ENCODE results near the gene CEBPZ.
A peak's percentile ranks its signal among the peaks of the same experiment; 100 is the strongest.

The CEBPZ gene

GRCh38 chr2:37180006-37180639 is 51.3 kb downstream of the CEBPZ start:
- no peak for DNase-seq

DNA sequence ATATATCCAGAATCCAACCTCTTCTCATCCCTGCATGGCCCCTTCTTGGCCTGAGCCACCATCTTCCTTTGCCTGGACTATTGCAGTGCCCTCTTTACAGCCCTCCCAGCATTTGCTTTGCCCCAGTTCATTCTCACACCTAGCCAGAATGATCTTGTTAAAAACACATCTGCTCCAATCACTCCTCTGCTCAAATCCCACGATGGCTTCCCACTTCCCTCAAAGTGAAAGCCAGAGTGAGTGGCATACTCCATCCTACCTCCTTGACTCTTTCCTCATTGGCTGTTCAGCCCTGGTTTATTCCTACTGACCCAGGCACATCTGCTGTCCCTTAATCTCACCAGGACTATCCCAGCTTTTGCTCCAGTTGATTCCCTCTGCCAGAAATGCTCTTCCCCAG is 57.7 kb downstream of the CEBPZ start:
- no peak for DNase-seq

- DNase-seq = no peak
Observed at GRCh38 chr2:37171624-37171950, 59.8 kb downstream of the CEBPZ start.

DNA sequence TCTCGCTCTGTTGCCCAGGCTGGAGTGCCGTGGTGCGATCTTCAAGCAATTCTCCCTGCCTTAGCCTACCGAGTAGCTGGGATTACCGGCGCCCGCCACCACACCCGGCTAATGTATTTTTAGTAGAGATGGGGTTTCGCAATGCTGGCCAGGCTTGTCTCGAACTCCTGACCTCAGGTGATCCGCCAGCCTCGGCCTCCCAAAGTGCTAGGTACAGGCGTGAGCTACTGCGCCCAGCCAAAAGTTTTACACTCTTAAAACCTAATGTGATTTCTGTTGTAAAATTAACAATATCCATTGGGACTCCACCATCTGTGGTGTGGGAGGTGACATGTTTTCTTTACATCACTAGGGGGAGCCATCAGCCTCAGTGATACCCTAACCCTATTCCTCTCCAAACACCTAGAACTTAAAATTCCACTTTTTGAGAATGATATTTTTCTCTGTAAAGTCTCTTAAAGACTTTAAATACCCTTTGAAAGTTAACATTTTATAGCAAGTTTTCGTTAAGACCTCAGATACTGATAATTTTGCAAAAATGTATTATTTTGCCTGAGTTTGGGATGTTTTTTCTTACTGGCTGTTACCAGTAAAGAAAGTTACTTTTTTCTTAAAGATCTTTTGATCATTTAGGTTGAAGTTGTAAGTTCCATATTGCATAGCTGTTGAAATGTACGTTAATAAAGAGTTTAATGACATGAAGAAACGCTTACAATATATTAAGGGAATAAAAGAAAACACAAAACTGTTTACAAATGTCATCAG is 63.0 kb downstream of the CEBPZ start:
- DNase-seq = peak; percentile 36

DNA sequence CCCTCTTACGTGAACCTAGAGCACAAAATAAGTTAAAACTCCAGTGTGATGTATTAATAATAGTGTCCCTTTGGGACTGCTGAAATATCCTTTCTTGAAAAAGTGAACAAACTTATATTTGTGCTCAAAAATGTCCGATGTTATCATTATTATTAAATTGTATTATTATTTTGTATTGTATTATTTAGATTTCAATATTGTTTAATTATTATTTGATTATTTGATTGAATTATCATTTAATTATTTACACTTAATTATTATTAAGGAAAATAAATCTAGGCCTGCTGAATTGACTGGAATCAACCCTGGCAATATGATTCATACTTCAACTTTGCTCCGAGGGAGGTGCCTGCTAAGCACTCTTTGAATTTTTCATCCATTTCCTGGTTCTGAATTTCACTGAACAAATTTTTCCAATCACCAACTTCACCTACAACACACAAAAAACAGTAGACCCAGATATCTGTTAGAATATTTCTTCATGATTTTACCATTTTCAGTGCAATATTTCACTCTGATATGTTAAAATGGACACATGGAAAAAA is 63.7 kb downstream of the CEBPZ start:
- no peak for DNase-seq

DNA sequence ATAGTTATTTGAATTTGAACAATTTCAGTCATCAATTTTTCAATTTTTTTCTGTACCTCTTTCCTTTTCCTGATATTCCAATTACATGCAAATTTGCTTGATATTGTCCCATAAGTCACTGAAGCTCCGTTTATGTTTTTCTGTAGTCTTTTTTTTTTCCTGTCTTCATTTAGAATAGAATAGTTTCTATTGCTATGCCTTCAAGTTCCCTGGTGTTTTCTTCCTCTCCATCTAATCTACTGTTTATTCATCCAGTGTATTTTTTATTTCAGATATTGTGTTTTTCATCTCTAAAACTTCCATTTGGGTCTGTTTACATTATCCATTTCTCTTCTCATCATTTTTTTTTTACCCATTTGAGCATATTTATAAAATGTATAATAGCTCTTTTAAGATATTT is 66.6 kb downstream of the CEBPZ start:
- no peak for DNase-seq

- DNase-seq = peak; percentile 78
Observed at GRCh38 chr2:37156857-37157714, 74.3 kb downstream of the CEBPZ start, which contains the start of gene EIF2AK2. Gene EIF2AK2 (minus strand): TSS chr2:37156980. CDS start chr2:37147806, 9,174 bp downstream.

- peak; percentile 85 for DNase-seq
Observed at GRCh38 chr2:37156071-37156856, 75.1 kb downstream of the CEBPZ start.

- DNase-seq = no peak
Observed at GRCh38 chr2:37154785-37155184, 76.6 kb downstream of the CEBPZ start.

- no peak for DNase-seq
Observed at GRCh38 chr2:37153224-37153623, 78.2 kb downstream of the CEBPZ start.
